ENCODE results near the gene KSR2.

Gene KSR2

DNA sequence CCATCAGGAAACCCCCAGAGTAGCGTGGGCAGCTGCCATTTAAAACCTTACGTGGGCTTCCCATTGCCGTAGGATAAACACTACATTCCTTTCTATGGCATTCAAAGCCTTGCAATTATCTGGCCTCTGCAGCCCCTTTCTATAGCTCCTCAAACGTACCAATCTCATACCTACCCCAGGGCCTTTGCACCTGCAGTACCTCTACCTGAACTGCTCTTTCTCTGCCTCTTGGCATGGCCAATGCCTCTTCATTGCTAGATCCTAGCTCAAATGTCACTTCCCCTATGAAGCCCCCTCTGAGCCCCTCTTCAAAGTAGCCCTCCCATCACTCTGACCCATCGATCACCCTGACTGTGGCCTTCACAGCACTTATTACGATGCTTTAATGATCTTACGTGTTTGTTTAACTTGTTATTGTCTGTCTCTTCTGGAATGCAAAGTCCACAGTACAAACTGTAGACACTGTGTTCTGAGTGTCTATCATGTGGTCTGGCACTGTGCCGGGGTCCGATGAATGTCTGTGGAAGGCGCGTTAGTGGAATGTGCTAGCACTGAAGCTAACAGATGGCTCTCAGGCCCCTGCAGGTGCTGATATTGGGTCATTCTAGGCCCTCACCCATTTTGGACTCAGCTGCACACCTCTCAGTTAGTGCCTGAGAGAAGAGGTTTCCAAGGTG, 450.1 kb downstream of the KSR2 start:
- DNase-seq = no peak

DNA sequence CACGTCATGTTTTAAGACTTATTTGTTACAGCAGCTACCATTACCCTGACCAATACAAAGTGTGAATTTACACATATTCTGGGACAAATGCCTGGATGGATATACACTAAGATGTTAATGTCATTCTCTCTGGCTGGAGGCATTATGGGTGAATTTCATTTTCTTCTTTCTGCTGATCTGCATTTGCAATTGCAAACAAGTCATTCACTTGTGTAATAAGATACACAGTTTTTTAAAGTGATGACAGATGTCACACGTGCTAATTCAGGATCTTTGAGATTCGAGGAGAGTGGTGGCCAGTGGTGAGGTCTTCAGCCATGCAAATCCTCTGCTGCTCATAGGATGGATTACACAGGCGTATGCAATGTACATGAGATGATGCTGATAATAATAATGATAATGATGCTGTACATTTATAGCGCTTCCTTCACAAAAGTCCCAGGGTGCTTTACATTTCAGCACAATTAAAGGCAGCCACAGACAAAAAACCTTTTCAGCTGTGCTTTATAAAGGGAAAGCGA, 451.5 kb downstream of the KSR2 start:
- DNase-seq = no peak

DNA sequence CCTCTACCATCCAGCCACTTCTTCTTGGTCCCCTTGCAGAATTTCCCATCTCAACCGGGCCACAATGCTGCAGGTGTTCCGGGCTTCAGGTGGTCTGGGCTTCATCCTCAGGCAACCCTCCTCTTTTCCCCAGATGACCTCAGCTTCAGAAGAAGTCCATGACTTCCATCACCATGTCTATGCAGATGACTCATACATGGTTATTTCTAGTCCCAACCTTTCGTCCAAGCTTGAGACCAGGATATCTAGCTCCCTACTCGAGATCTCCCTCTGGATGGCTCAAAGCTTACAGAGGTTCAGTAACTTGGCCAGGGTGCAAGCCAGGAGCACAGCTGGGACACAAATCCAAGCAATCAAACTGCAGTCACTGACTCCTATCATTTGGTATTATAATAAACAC, 452.8 kb downstream of the KSR2 start:
- no peak for DNase-seq

DNA sequence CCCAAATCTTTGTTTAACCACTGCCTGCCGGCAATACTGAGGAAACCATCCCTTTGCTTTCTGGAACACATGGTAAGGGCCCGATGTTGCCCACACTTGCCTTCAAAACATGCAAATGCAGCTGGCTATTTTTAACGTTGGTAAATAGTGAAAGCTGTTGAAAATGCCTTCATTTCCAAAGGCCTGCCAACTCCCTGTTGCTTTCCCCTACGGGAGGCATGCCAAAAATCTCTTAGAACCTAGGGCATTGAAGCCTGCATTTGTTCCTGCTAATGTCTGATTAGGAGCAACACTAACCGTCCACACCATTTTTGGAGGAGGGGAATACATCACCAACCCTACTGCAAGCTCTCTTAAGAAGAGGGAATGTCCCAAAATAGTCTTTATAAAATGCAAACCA, 454.8 kb downstream of the KSR2 start:
- DNase-seq = no peak

DNA sequence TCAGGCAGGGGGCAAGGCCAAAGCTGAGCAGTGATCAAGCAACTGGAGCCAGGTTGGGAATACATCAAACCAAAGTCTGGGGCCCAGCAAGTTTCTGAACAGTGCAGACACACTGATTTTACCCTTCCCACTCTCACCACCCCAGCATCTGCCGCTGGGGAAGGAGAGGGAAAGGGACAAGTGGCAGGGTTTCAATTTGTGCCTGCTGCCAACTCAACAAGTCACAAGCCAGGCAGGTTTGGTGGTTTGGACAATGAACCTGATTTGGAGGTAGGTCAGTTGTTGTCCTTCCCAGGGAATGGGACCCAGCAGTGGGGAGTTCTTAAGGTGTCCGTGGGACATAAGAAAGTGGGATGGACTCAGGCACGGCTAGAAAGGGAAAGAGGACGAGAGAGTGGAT, 455.4 kb downstream of the KSR2 start:
- no peak for DNase-seq

DNA sequence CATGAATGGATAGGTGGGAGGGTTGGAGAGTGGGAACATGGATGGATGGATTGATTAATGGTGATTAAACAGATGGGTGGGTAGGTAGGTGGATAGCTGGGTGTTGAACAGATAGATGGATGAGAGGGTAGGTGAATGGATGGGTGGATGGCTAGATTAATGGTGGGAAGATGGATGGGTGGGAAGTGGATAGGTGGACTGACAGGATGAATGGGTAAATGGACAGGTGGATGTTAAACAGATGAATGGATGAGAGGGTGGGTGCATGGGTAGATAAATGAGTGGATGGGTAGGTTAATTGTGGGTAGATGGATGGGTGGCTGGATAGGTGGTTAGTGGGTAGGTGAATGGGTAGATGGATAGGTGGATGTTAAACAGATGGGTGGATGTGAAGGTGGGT, 460.3 kb downstream of the KSR2 start:
- DNase-seq = no peak

DNA sequence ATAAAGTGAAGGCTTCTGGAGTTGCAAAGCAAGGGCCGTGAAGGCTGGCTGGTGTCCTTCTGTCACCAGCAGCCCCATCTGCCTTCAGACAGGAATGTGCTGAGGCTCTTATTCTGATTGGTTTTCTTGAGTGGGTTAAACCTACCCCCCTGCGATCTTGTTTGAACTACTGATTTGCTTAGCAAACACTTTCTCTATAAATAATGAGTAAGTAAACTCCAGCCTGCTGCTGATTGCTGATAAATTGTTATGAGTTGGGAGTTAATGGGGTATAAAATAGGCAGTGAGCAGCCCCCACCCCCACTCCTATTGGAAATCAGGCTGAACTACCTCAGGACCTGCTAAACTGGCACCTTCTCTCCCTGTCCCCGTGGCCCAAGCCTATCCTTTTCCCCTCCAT, 461.2 kb downstream of the KSR2 start:
- no peak for DNase-seq

DNA sequence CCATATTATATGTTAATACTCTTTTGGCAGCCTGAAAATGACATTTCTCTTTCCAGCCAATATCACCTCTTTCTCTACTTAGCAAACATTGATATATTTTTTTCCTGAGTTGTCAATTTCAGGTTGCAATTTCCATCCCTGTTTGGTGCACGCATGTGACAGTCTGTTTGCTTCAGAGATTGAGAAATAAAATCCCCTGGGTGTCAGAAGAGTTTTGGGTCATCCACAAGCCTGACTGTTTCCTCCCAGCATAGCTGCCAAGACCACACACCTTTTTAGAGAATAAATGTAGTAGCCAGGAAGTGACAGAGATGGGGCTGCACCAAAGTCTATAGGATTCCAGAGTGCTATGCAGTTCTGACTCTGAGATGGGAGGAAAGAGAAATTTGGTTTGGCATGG, 462.5 kb downstream of the KSR2 start:
- no peak for DNase-seq

DNA sequence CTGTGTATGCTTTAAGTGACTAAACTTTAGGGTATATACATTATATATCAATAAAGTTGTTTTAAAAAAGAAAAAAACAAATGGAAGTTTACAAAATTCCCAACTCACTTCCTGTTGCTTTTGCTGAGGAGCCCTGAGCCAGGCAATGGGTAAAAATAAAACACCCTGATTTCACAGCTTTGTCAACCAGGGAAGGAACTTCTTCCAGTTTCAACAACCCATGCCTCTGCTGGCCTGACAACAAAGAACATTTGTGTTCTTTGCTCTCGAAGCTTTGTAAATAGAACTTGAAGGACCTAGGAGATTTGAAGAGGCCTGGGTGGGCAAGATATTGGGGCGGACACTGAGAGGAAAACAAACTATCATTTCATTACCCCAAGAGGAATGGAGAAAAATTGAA, 466.2 kb downstream of the KSR2 start:
- DNase-seq = no peak

DNA sequence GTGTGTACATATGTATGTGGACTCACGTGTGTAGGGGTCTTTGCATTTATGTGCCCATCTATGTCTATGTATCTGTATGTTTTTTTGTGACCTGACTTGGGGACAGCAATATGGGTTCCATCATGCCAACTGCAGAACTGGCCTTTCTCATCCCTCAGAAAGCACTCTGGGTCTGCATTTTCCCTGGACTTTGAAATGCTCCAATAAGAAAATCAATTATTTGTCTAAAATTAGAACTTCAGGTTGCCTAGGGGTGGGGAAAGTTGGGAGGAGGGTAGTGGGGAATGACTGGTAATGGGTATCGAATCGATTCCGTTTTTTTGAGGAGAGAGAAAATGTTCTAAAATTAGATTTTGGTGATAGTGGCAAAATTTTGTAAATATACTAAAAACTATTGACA, 466.6 kb downstream of the KSR2 start:
- DNase-seq = no peak

DNA sequence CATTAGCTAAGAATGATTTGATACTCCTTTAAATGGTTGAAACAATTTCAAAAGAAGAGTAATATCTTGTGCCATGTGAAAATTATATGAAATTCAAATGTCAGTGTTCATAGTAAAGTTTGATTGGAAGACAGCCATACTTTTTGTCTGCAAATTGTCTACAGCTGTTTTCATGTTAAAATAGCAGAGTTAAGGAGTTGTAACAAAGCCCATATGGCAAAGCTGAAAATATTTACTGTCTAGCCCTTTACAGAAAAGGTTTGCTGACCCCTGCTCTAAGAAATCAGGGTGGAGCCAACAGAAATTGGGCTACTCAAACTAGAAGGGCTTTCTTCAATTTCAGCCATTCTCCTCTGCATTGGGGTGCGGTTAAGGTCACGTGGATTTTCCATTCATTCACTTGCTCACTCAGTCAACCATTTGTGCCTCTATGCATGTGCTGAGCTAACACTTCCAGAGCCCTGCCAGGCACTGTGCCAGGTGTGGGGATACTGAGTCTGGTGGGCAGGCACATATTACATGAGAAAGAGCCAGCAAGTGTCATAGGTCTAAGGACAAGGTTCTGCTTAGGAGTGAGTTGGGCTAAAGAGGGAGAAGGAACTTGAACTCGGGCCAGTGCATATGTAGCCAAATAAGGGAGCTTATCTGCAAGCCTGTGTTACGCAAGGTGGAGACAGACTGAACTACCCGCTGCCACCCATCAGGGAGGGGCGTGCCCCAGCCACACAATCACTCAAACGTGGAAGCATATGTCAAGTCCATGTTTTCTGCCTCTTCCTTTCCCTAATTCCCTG, 467.5 kb downstream of the KSR2 start:
- no peak for DNase-seq

DNA sequence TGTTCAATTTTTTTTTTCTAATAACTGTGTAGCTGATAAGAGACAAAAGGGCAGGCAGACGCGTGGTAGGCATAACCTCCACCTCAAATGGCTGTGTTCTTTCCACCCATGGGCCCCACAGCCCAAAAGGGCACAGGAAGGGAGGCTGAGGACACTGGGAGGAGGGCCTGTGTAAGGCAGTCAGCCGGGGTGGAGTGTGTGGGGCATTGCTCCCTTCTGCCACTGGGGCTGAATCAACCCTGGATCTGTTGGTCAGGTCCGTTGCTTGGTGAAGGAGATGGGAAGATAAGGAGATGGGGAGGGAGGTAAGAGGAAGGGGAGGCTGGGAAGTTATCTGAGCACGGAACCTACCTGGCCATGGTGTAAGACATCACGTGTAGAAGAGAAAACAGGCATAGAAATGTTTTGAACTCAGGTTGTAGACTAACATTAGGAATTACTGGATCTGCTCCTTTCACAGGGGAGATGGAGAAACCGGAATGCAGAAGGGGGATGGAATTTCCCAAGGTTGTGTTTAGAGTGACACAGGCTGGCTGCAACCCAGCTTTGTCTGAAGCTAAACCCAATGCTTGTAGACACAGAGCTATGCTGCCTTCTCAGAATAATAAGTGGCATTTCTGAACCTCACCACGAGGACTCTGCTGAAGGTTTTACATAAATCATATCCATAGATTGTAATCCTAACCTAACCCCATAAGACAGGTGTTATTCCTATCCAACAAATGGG, 468.9 kb downstream of the KSR2 start:
- DNase-seq = no peak

DNA sequence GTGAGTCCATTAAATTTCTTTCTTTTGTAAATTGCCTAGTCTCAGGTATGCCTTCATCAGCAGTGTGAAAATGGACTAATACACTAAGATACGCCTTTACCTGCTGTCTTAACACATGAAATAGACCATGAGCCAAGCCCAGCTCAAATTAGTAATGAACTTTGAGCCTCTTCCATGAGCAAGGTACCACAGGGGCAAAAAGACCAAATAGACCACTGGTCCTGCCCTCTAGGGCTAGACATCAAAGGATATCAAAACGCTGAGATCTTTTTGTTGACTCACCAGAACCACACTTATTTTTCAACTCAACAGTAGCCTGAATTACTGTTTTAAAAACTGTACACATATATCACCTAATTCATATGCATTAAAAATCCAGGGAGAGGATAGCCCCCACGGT, 469.9 kb downstream of the KSR2 start:
- no peak for DNase-seq

DNA sequence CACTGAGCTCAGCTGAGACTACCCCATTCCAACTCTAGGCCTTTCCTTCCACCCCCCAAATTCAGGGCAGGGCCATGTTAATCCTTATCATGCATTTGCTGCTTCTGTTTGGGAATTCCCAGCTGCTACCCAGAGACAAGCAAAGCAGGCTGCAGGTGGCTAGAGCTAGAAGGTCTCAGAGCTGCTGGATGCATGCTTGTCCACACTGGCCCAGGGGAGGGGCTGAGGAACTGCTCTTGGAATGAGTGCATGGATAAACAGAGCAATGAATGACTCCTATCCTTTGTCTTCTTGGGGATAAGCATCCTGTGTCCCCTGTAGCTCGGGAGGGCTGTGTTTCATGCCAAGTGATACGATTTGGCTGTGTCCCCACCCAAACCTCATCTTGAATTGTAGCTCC, 470.5 kb downstream of the KSR2 start:
- DNase-seq = no peak

DNA sequence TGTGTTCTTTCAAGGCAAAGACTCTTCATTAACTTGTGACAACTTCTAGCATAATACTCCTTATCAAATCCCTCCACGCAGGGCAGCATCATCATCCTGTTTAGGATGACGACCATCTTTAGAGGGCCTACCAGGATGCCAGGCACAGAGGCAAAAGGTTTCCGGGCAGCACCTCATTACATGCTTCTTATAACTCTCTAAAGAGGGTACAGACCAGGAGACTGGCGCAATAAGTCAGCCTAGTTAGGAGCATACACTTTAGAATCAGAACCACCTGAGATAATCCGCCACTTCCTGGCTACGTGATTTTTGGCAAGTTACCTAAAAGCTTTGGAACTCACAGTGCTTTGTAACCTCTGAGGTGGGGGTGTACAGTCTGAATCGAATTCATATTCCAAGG, 471.4 kb downstream of the KSR2 start:
- DNase-seq = no peak

DNA sequence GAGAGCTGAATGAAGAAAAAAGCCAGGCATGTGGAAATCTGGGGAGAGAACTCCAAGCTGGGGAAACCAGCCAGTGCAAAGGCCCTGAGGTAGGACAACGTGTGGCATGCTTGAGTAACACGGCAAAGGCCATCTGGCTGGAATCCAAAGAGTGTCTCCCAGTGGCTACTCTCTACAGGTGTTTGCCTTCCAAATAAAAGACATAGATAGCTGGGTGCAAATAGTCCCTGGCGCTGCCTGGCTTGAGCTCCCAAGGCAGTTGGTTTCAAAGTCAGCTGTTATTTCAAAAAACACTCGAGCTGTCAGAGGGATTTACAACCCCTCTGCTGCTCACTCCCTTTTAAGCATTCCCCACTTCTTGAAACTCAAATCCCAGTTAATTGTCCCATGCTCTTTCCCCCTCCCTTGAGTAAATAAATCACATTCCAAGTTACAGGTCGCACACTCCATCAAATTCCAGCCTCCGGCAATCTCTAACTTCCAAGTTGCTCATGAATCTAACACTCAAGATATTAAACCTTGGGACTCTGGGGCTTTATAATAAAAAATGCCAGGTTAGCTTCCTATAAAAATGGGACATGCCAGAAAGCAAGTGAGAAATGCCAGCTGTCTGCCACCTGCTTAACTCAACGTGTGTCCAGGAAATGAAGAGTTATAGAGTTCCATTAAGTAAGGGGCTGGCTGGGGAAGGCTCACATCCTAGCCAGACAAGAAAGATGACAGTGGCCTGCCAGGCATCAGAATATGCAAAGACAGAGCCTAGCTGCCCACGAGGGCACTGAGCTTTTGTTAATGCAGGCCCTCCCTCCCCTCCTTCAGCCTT, 473.7 kb downstream of the KSR2 start:
- no peak for DNase-seq

DNA sequence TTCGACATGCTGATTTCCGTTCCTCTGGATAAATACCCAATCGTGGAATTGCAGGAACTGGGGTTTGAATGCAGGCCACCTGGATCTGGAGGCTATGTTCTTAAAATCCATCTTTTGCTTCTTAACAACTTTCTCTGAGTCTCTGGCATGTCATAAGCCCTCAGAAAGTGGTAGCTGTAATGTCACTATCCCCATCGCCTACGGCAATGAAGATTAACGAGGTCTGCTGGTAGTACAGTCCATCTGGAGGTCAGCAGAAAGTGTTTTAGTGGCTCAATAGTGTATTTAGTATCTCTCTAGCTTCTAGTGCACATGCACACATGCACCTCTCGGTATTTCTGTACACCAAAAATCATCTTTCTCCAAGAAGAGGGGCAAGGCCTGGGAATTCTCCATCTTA, 477.1 kb downstream of the KSR2 start:
- no peak for DNase-seq

DNA sequence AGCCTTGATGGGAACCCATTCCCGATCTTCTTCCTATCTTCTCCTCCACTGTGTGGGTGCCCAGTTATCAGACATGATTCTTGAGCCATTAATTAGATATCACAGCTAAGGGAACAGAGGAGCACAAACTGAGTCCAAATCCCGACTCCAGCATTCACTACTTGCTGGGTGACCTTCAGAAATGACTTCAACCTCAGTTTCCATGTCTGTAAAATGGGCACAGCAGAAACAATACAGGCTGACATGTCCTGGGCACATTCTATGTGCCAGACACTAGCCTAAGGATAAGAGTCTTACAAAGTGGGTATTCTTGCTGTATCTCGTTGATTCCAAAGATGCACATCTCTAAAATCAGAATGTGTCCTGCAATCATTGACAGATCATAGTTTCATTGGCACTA, 478.7 kb downstream of the KSR2 start:
- no peak for DNase-seq

DNA sequence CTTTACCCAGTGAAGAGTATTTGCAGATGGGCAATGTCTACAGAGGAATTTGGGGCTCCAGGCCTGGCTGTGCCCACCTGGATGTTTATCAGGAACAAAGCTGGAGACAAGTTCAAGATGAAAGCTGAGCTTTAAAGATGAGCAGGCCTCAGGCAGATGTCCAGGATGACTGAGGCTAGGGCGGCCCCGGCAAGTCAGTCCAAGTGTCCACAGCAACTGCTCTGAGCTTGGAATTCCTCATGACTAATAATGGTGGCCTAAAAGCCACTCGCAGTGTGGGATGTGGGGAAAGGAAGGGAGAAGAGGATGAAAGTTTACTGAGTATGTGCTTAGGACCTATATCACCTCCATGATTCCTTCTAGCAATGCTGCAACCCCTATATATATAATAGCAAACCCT, 479.1 kb downstream of the KSR2 start:
- no peak for DNase-seq

DNA sequence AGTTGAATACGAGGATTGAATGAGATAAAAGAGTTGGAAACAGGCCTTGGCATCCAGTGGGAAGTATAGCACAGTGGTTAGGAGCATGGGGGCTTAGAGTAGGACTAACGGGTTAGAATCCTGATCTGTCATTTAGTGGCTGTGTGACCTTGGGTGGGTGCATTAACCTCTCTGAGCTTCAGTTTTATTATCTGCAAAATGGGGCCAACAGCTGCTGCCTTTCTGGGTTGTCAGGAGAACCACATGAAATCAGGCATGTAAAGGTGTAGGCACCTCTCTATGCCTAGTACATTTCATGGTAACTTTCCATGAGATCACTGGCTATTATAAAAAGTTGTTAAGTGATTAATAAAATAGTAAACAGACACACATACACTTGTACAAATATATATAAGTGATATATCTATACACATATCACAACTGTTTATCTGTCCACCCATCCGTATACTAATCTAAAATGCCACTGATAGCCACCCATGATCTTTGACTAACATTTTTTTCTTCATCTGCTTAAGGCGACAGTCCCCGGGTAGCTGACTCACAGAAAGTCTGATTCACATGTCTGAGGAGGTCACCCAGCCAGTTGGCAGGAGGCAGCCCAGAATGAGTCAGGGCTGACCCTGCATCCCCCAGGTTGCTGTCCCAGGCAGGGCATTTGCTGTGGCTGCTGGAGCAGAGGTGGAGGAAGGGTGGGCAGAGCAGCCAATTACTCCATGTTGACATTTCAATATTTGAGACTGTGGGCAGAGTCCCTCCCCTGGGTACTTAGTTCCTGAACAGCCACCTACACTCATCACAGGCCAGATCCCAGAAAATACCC, 481.7 kb downstream of the KSR2 start:
- DNase-seq = no peak

DNA sequence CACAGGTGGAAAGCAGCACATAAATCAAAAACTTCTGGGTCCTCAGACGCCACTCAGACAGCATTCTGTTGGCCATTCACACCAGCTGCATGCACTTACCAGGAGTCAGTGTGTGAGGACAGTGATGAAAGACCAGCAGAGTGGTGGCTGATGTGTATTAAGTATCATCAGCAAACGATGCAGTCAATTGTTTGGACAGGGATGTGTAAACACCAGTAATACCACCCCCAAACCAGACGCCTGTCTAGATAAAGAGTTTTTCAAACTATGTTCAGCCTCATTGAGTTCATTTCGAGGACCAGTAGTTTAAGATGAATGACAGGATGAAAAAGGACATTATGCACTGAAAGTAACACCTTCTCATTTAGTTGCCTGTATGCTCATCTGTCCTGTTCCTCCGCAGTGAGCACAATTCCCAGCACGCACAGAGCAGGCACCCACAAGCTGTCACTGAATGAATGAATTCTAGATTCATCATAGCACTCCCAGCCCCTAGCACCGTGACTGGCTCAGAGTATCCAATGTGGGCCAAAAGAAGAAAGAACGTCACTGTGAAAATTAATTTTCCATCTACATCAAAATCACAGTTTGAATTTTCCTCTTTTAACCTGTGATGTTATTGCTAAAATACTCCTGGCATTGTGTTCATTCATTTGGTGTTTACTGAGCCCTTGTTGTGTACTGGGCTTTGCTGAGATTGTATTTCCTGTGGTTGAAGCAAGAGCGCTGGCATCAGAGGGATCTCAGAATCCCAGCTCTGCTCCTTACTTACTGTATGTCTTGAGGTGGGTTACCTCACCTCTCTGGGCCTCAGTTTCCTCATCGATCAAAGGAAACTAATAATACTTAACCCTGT, 482.6 kb downstream of the KSR2 start:
- no peak for DNase-seq
